HEK293 (cell line): ENCODE data around the gene TMEM98.

Experiments
- CTCF ChIA-PET: fragments of 350-600 bp; formaldehyde crosslinking; extraction: SDS; loops from one replicate; lab custom pipeline; 2021; ENCODE audit warnings: antibody characterized with exemption; lab: Yijun Ruan, JAX
- POLR2A ChIA-PET: fragments of 300-600 bp; formaldehyde crosslinking; extraction: SDS; loops from one replicate; lab custom pipeline; 2020; ENCODE audit warnings: antibody characterized with exemption, inconsistent platforms; lab: Yijun Ruan, JAX
- H3K27ac ChIP-seq: fragments of 200-500 bp; sonication (Bioruptor generic); 2 replicates; pipeline ENCODE4 v1.5.1; 2014; ENCODE audit warnings: low read depth, low read length, control low read depth, inconsistent platforms; ENCODE audit errors: extremely low read depth
- H3K36me3 ChIP-seq, 2 experiments: fragments of 200-500 bp in 1 of 2; sonication (Bioruptor generic) in 1 of 2; 1 replicate in 1 of 2; 2 replicates in 1 of 2; pipeline ENCODE4 v1.5.1; 2014 to 2017; ENCODE audit warnings: inconsistent platforms in 2 of 2, low read length in 2 of 2; ENCODE audit not compliant: control insufficient read depth in 2 of 2, insufficient read depth in 1 of 2
- H3K4me1 ChIP-seq: fragments of 200-500 bp; sonication (Bioruptor generic); 2 replicates; pipeline ENCODE4 v1.5.1; 2014; ENCODE audit warnings: mild to moderate bottlenecking, low read length, inconsistent platforms; ENCODE audit not compliant: control insufficient read depth, insufficient read depth
- H3K4me3 ChIP-seq: 2 replicates; pipeline ENCODE4 v1.5.1; 2011; ENCODE audit warnings: low read depth, mild to moderate bottlenecking, control low read depth, low read length, moderate library complexity
- H3K9me3 ChIP-seq: fragments of 200-500 bp; sonication (Bioruptor generic); 2 replicates; pipeline ENCODE4 v1.5.1; 2014; ENCODE audit warnings: low read depth, low read length, inconsistent platforms; ENCODE audit not compliant: control insufficient read depth, insufficient read depth
- SETDB1 ChIP-seq: IDR thresholded peaks from one replicate; pipeline ENCODE4 v1.6.1; 2017; ENCODE audit warnings: mild to moderate bottlenecking, low read length, moderate library complexity, mixed read lengths; ENCODE audit not compliant: insufficient read length
- TSHZ1 ChIP-seq: fragments of 450-650 bp; formaldehyde crosslinking; IDR thresholded peaks from 2 replicates; pipeline ENCODE4 v1.5.1; 2016; ENCODE audit warnings: missing biosample characterization, missing genetic modification characterization, borderline replicate concordance
- ZNF10 ChIP-seq: fragments of 450-650 bp; formaldehyde crosslinking; IDR thresholded peaks from 2 replicates; pipeline ENCODE4 v1.5.1; 2017; ENCODE audit warnings: missing biosample characterization, missing genetic modification characterization
- ZNF221 ChIP-seq: fragments of 450-650 bp; formaldehyde crosslinking; IDR thresholded peaks from 2 replicates; pipeline ENCODE4 v1.5.1; 2017; ENCODE audit warnings: missing biosample characterization, missing genetic modification characterization, borderline replicate concordance
- ZNF510 ChIP-seq: fragments of 450-650 bp; formaldehyde crosslinking; IDR thresholded peaks from 2 replicates; pipeline ENCODE4 v1.5.1; 2018; ENCODE audit warnings: mild to moderate bottlenecking, missing genetic modification characterization, missing biosample characterization; ENCODE audit not compliant: insufficient replicate concordance
- ZNF560 ChIP-seq: fragments of 450-650 bp; formaldehyde crosslinking; IDR thresholded peaks from 2 replicates; pipeline ENCODE4 v1.5.1; 2017; ENCODE audit warnings: missing biosample characterization, missing genetic modification characterization, borderline replicate concordance
- ZNF596 ChIP-seq: fragments of 450-650 bp; IDR thresholded peaks from 2 replicates; pipeline ENCODE4 v1.5.0; 2018; ENCODE audit warnings: missing biosample characterization, mild to moderate bottlenecking, missing genetic modification characterization, moderate library complexity
- ZNF600 ChIP-seq: fragments of 450-650 bp; formaldehyde crosslinking; IDR thresholded peaks from 2 replicates; pipeline ENCODE4 v1.5.1; 2016; ENCODE audit warnings: missing biosample characterization, missing genetic modification characterization
- ZNF664 ChIP-seq: fragments of 450-650 bp; formaldehyde crosslinking; IDR thresholded peaks from 2 replicates; pipeline ENCODE4 v1.5.1; 2016; ENCODE audit warnings: missing biosample characterization, missing genetic modification characterization
- ZNF843 ChIP-seq: fragments of 450-650 bp; formaldehyde crosslinking; IDR thresholded peaks from 2 replicates; pipeline ENCODE4 v1.5.1; 2016; ENCODE audit warnings: missing biosample characterization, missing genetic modification characterization
- TF ChIP-seq, protein P1 (sequence below): fragments of 450-650 bp; formaldehyde crosslinking; IDR thresholded peaks from 2 replicates; pipeline ENCODE4 v1.5.1; 2016; ENCODE audit warnings: missing biosample characterization, missing genetic modification characterization
- TF ChIP-seq, protein P2 (sequence below): fragments of 450-650 bp; formaldehyde crosslinking; IDR thresholded peaks from 2 replicates; pipeline ENCODE4 v1.5.1; 2016; ENCODE audit warnings: missing biosample characterization, missing genetic modification characterization

TMEM98 gene

GRCh38 chr17:32901743-32902142, 26.2 kb upstream of the TMEM98 start:
- no peaks in the 10 kb centered on the region for H3K4me1 ChIP-seq
- ChIA-PET POLR2A (no interaction called here), CTCF (no interaction called here)
- no peak overlapping the region for H3K27ac ChIP-seq
- no peak overlapping the region for H3K4me3 ChIP-seq
- TF ChIP-seq ZNF221 (tag by site-specific recombination) (no peak), SETDB1 (peak; percentile 96)
- H3K9me3 ChIP-seq: no peaks in the 10 kb centered on the region
- no peaks in the 10 kb centered on the region for H3K36me3 ChIP-seq

GRCh38 chr17:32903774-32904673, 23.9 kb upstream of the TMEM98 start:
- CTCF ChIA-PET: interaction anchor here (0.6 to 2.1 kb wide), 7 partner anchors 11 to 133 kb away, joined by 3 to 8 read pairs (median 3); partner anchors contain the start of gene MYO1D
- H3K9me3 ChIP-seq: no peaks in the 10 kb centered on the region
- TF ChIP-seq ZNF560 (tag by site-specific recombination) (no peak), TSHZ1 (tag by site-specific recombination) (no peak), ZNF600 (tag by site-specific recombination) (no peak), ZNF843 (tag by site-specific recombination) (no peak), ZNF664 (tag by site-specific recombination) (no peak), ZNF596 (tag by site-specific recombination) (no peak), ZNF510 (tag by site-specific recombination) (no peak), ZNF10 (no peak)
- TF ChIP-seq, protein P1, sequence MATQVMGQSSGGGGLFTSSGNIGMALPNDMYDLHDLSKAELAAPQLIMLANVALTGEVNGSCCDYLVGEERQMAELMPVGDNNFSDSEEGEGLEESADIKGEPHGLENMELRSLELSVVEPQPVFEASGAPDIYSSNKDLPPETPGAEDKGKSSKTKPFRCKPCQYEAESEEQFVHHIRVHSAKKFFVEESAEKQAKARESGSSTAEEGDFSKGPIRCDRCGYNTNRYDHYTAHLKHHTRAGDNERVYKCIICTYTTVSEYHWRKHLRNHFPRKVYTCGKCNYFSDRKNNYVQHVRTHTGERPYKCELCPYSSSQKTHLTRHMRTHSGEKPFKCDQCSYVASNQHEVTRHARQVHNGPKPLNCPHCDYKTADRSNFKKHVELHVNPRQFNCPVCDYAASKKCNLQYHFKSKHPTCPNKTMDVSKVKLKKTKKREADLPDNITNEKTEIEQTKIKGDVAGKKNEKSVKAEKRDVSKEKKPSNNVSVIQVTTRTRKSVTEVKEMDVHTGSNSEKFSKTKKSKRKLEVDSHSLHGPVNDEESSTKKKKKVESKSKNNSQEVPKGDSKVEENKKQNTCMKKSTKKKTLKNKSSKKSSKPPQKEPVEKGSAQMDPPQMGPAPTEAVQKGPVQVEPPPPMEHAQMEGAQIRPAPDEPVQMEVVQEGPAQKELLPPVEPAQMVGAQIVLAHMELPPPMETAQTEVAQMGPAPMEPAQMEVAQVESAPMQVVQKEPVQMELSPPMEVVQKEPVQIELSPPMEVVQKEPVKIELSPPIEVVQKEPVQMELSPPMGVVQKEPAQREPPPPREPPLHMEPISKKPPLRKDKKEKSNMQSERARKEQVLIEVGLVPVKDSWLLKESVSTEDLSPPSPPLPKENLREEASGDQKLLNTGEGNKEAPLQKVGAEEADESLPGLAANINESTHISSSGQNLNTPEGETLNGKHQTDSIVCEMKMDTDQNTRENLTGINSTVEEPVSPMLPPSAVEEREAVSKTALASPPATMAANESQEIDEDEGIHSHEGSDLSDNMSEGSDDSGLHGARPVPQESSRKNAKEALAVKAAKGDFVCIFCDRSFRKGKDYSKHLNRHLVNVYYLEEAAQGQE: no peak
- TF ChIP-seq, protein P2, sequence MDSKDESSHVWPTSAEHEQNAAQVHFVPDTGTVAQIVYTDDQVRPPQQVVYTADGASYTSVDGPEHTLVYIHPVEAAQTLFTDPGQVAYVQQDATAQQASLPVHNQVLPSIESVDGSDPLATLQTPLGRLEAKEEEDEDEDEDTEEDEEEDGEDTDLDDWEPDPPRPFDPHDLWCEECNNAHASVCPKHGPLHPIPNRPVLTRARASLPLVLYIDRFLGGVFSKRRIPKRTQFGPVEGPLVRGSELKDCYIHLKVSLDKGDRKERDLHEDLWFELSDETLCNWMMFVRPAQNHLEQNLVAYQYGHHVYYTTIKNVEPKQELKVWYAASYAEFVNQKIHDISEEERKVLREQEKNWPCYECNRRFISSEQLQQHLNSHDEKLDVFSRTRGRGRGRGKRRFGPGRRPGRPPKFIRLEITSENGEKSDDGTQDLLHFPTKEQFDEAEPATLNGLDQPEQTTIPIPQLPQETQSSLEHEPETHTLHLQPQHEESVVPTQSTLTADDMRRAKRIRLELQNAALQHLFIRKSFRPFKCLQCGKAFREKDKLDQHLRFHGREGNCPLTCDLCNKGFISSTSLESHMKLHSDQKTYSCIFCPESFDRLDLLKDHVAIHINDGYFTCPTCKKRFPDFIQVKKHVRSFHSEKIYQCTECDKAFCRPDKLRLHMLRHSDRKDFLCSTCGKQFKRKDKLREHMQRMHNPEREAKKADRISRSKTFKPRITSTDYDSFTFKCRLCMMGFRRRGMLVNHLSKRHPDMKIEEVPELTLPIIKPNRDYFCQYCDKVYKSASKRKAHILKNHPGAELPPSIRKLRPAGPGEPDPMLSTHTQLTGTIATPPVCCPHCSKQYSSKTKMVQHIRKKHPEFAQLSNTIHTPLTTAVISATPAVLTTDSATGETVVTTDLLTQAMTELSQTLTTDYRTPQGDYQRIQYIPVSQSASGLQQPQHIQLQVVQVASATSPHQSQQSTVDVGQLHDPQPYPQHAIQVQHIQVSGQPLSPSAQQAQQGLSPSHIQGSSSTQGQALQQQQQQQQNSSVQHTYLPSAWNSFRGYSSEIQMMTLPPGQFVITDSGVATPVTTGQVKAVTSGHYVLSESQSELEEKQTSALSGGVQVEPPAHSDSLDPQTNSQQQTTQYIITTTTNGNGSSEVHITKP (tag by site-specific recombination): no peak
- TF ChIP-seq, all 188 proteins: peak for 0
- Histone ChIP-seq H3K27ac (no peak overlapping the region), H3K4me3 (no peak overlapping the region), H3K36me3 (no peaks in the 10 kb centered on the region), H3K4me1 (no peaks in the 10 kb centered on the region)
- POLR2A ChIA-PET: no interaction called here
